RKO (cell line): ENCODE data around the gene PERCC1.
A peak's percentile ranks its signal among the peaks of the same experiment; 100 is the strongest.
"Not testable (repeated sequence)": the region's sequence is repeated elsewhere in the genome, so short reads cannot be mapped to it uniquely, and the experiment has no call there.

ENCODE experiments used
- DNase-seq: peaks from one replicate; pipeline ENCODE4 v3.0.0-alpha.2; 2016; ENCODE audit warnings: low spot score

Gene PERCC1

DNA sequence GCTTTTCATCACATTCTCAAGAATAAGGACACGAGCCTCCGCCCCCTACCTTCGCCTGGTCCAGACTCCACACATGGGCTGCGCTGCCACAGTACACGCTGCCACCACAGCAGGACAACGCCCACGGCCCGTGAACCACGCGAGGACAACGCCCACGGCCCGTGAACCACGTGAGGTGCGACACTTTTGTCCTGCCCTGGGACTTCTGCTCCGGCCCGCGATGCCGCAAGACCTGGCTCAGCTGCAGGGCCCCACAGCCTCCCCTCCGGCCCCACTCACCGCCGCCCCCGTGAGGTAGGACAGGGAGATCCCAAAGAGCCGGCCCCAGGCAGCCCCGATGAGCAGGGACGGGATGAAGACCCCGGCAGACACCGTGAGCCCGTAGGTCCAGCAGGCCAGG is 19.3 kb downstream of the PERCC1 start:
- no peak for DNase-seq

DNA sequence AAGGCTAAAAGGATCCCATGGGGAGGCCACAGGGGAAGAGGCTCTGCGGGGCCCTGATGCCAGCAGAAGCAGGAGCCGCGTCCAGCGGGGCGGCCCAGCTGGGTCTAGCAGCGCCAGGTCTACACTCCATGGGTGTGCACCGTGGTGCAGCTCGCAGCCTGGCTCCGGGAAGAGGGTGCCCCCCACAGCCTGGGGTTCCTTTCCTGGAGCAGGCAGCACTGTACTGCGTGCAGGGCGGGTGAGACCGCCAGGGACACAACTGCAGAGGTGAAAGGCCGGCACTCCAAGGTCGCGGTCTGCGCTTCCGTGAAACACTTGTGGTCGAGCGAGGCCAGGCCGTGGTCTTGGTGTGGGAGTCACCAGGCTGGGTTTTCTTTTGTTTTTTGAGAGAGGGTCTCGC is 20.0 kb downstream of the PERCC1 start:
- no peak for DNase-seq

DNA sequence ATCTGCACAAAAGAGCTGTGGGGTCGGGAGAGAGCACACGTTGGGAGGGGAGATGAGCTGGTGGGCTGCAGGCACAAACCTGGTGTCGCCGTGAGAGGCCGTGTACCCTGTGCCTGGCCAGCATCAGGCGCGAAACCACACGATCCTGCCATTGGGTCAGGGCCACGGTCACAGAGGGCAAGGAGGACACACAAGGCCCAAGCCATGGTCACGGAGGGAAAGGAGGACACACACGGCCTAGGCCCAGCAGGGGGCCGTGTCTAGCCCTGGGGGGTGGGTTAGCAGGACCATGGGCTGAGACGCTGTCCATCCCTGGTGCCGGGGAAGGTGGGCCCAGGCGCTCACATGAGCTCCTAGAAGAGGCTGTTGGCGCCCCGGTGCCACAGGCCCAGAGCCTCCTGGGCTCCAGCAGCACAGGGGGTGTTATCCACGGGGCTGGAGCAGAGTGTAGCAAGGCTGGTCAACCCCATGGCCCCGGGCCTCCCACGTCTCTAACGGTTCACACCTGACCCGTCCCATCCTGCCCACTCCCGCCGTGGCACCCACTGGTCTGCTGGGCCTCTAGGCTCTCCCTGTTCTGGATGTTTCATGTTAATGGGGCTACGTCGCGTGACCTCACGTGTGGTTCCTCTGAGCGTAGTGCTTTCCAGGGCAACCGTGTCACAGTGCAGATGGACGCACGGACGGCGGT is 21.0 kb downstream of the PERCC1 start:
- no peak for DNase-seq

DNA sequence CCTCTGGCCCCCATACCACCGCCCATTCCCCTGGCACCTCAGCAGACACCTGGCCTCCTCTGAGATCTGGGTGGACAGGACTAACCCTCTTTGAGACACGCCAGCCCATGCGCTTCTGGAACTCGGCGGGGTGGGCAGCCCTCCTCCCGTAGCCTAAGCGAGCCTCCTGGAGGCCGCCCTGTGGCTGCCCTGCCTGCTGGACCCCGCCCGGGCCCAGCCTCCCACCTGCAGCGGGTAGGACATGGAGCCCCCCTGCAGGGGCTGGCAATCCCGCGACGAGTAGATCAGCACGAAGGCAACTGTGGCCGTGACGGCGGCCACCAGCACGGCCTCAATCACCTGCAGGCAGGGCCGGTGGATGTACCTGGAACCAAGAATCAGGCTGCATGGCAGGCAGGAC is 21.7 kb downstream of the PERCC1 start:
- DNase-seq = no peak

DNA sequence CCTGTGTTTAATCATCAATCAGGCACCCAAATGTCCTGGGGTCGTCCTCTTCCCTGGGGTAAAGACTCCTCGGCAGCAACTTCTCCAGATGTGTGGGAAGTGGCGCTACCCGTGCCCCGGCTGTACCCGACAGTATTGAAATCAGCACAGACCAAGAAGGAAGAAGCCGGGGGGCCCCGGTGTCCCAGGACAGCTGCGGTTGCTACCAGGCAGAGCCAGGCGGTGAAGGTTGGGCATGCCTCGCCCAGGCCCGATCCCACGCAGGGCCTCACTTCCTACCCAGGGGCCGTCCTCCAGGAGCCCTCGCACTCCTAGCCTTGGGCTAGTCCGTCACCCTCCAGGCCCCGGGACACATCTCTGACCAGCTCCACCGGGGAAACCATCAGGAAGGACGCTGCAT is 22.4 kb downstream of the PERCC1 start:
- DNase-seq = no peak

DNA sequence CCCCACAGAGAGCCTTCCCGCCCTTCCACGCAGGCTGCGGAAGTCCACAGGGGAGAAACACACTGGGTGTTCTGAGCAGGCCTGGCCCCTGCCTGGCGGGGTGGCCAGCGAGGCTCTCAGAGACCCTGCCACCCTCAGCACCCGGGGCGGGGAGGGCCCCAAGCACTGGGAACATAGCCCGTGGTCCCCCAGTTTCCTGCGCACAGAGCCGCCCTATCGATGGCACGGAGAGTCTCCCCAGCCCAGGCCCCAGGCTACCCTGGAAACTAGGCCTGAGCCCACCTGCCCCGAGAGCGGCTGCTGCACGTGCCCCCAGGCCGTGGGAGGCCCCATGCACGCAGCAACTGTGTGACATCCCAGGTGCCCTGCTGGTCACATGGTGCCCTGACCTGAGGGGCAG is 23.7 kb downstream of the PERCC1 start:
- no peak for DNase-seq

DNA sequence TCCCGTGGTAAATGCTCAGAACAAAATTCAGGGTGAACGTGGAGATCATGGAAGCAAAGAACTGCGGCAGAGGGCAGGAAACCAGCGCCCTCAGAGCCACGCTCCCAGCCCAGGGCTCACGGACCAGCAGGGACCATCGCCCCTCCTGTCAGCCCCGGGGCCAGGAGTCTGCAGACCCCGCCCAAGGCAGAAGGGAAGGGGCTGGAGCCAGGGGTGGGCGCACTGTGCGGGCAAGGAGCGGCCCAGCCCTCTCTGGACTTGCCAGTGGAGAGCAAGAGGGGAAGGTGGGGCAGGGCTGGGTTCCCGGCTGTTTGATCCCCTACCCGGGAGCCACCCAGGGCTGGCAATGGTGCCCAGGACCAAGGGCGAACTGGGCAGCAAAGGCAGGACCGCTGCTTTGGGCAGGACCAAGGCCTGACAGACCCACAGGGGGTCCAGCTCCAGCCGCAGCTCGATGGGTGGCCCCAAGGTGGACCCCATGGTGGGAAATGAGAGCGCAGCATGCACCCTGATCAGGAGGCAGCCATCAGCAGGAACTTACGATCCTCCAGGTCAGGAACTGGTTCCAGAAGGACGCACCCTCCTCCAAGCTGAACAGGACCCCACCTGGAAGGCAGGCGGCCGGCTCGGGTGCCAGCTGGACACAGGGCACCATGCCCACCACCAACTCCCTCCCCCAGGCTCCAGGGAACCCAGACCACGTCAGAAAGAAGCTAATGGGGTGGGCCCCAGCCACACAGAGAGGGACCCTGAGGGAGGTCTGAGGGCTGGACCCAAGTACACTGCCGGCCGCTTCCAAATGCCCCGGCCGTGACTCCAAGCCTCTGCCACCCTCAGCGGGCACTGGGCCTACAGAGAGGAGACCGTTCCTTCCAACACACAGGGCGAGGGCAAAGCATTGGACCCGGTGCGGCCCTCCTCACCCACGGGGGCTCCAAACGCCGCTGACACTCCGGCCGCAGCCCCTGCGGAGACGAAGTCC is 24.6 kb downstream of the PERCC1 start:
- no peak for DNase-seq

DNA sequence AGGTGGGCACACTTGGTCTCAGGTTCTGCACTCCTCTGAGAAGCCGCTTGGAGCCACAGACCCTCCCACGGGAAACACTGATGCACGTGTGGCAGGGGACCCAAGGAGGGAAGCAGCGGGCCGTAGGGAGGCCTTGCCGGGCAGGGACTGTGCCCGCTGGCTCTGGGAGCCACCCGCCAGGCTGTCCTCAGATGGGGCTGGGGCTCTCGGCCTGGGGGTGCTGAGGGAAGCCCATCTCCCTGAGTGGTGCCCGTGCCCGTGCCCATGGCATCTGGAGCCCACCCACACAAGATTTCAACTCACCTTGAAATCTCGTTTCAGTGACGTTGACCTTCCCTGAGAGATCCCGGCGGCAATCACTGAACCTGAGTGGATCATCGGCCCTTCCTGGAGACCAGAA is 26.1 kb downstream of the PERCC1 start:
- DNase-seq = no peak

DNA sequence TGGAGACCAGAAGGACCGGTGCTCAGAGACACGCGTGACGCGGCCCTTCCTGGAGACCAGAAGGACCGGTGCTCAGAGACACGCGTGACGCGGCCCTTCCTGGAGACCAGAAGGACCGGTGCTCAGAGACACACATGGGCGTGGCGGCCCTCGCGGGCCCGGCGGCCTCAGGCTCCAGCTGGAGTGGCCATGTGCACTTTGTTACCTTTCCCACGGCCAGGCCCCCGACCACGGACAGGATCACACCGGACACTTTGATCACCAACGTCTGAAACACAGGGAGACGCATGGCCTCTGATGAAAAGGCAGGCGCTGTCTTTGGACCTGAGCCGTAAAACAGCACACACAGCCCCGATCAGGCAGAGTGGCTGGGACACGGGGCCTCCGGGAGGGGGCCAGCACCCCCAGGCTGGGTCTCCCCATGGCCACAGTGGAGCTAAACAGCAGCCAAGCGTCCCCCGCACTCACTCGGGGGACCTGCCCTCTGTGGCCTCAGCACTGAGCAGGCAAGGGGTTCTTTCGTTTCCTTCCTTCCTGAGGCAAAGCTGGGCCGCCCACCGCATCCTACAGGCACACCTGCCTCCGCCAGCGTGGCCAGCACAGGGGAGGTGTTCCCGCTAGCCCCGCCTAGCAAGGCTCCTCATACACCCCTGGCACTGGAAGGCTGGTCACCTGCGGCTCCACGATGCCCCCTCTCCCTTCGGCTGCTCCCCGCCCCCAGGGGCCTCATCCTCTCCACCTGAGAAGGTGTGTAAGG is 26.8 kb downstream of the PERCC1 start:
- no peak for DNase-seq

DNA sequence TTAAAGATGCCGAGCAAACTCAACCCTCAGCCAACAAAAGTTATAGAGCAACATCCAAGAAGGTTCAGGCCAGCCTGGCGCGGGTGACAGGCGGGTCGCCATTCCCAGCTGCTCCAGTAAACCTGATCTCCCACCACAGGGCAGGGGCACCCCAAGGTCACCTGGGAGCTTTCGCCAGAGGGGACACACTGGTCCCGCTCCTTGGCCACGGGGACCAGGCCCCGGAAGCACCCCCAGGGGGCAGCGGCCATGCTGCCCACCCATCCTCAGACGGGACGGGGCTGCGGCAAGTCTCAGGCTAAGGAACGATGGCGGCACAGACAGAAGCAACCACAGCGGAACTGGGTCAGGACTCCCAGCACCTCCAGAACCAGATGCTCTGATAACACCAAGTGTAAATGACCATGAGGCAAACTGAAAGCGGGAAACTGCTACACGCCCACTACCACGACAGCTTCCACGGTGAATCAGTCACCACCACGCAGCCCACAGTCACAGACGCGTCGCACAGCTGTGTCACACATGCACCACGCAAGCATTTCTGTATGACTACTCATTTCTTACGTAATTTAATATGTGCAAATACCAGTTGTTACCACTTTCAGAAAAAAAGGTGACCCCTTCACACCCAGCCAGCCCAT is 27.6 kb downstream of the PERCC1 start:
- peak; percentile 40 for DNase-seq

DNA sequence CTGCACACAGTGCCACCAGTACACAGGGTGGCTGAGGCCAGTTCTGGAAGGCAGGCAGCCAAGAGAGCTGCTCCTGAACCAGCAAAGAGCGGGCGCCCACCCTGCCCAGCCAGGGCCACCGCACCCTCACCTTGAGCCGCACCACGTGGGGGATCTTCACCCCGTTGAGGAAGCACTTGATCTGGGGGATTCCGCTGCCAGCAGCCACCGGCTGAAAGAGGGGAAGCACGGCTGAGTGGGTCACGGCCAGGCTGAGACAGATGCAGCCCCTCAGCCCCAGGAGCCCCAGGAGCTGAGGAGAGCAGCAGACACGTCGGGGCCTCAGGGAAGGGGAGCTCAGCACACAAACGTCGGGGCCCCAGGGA is 28.1 kb downstream of the PERCC1 start:
- DNase-seq = no peak

DNA sequence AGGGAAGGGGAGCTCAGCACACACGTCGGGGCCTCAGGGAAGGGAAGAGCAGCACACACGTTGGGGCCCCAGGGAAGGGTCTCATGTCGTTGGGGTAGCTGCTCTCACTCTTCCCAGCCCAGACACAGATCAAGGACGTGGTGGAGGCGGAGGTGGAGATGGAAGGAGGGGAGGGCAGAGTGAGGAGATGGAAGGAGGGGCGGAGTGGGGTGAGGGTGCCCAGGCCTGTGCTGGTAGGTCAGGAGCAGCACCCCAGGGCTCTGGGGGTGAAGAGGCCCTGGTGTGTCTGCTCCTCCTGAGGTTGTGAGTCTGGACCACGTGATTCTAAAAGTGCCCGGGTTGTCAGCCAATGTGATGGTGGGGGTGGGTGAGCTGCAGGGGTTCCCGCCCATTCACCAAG is 29.1 kb downstream of the PERCC1 start:
- no peak for DNase-seq

DNA sequence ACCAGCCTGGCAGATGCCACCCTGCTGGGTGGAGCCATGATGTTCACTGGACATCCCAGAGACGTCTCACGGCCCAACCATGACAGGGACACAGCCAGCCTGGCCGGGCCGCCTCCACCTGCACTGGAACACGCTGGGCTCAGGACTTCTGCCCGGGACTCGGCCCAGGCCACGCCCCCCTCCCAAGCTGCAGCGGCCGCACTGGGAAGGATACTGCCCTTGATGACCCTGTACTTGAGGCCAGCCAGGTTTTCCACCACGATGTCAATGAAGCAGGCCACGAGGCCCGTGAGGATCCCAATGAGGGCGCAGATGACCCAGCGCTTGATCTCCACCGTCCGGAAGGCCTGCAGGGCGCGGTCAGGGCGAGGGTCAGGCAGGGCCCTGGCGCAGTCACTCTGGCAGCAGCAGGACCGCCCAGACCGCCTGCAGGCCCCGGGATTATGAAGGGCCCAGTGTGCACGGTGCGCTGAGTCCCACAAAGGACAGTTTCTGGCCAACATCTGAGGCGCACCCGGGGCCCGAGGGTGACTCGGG is 29.8 kb downstream of the PERCC1 start:
- DNase-seq = no peak

DNA sequence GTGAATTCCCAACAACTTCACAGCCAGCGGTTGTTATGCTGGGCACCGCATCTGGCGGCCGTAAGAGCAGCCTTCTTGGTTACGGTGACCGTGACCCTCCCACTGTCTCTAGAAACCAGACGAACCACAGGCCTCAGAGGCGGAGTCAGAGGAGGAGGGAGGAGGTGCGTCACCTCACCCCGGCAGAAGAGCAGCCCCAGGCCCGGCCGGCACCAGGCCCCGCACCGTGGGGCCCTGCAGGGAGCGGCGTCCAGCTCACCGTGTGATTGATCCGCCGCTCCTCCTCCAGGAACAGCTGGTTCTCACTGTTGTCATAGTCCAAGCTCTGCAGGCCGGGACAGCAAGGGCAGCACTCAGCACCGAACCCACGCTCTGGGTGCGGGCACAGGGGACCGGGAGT is 30.3 kb downstream of the PERCC1 start:
- DNase-seq = no peak

DNA sequence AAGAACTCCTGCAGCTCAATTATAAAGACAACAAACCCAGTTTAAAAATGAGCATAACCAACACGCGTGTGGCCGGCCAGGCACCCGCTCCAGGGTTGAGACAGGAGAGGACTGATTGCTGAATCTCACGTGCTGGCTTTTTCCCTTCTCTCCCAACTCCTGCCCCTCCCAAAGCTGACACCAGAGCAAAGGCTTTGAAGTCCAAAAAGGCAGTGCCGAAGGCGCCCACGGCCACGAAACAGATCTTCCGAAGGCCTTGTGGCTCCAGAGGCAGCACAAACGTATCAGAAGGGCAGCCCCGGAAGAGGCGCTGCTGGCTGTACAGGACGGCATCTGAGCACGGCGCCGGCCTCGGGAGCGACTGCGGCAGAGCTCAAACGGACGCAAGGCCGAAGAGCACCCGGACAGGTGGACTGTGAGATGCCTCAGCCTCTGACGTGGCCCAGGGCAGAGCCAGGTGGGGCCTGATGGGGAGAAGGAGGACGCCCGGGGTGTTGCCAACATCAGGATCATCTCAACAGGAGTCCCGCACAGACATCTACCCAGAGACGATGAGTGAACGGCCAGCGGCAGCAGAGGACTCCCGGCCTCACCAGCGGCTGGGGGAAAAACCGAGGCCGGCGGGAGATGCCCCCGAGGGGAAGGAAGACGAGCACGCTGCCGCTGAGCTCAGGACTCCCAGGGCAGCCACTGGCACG is 33.5 kb downstream of the PERCC1 start:
- no peak for DNase-seq

DNA sequence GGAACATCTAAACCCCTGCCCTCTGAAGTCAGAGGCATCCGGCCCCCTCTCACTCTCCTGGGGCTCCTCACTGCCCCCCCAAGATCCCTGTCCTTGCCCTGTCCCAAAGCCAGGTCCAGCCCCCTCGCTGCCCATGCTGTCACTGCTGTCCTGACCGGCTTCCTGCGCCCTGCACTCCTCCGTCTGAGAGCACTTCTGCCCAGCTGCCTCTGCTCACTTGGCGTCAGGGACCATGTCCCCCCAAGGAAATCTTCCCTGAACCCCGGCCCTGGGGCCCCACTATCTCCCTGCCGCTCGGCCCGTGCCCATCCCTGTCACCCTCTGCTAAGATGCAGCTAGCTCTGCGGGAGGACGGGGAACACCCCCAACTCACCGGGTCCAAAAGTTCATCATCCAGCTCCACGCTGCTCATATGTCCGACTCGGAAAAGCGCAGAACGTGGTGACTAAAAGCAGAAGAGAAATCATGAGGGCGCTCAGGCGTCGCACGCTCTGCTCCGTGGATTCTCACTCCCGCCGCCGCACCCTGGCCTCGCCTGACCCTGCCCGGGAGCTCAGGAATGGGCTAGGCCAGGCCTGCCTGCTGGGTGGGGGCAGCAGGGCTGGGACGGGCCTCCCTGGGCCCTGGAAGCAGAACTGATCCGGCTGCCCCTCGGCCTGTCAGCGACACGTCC is 34.2 kb downstream of the PERCC1 start:
- DNase-seq = no peak

DNA sequence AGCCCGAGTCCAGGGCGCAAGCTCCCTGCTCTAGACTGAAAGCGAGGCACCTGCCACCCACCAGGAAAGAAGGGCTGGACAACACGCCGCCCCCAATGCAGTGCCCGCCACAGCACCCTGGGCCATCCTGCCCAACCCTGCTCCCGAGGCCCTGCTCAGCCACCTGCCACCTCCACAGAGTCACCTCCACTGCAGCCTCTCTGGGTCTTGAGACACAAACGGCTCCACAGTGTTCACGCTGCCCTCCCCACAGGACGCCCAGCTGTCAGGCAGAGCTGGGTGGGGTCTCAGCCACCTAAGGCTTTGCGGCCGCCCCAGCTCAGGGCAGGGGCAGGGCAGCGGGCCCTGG is 34.7 kb downstream of the PERCC1 start:
- DNase-seq = no peak

DNA sequence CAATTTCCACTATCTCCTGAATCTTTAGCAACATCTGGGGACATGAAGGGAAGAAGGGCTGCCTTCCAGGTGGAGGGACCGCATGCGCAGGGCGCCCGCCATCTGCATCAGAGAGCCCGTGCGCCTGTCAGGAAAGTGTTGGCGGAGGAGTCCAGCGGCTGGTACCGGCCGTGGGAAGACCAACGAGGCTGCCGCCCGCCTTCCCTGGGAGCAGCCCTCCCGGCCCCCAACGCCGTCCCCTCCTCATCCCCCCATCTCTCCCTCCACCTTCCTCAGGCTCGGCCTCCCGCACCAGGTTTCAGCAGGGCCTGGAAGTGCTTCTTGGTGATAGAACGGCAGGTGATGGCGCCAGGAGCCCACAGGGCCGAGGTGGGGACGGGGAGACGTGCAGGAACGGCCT is 35.2 kb downstream of the PERCC1 start:
- no peak for DNase-seq

DNA sequence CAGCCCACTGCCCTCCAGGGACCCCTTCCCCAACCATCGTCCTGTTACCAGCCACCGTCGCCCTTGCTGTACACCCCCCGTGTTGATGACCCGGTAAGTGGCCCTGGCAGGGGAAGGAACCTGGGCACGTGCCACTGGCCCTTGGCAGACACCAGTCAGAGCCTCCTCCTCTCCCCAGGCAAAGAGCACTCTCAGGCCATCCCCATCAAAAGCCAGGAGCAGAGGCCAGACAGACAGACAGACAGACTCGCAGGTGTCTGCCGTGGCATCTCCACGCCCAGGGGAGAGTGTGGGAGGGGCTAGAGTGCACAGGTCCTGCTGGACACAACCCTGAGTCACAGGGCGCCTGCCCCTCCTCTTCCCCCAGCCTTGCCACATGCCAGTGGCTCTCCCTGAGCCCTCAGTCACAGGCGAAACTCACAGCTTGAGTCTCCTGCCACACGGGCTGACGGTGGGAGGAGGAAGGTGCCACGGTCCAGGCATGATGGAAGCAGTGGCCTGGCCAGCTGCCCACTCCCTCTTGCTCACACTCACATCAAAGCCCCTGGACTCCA is 36.2 kb downstream of the PERCC1 start:
- no peak for DNase-seq

DNA sequence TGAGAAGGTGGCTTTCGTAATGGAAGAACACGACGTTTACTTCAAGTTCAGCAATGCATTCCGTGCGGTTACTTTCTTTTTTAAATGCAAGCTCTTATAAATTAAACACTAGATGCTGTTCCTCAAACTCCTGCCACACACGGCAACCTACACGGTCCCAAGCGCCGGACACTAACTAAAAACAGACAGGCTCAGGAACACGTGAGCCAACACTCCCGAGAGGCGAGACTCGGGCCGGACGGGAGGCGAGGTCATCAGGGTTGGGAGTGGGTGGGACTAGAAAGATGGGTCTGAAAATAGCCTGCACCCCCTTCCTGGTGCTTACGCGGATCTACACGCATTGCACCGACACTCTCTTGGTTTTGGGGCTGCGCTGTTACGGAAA is 37.5 kb downstream of the PERCC1 start:
- DNase-seq = no peak

DNA sequence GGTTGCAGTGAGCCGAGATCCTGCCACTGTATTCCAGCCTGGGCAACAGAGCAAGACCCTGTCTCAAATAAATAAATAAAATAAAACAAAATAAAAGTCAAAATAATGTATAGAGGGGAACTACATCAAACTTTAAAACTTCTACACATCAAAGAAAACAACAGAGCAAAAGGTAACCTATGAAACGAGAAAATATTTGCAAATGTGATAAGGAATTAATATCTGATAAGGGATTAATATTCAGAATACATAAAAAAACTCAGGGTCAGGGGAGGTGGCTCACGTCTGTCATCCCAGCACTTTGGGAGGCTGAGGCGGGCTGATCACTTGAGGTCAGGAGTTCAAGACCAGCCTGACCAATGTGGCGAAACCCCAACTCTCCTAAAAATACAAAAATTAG is 38.3 kb downstream of the PERCC1 start:
- DNase-seq = not testable (repeated sequence)
